ENCODE results near the gene LRRC72.
"Not testable (repeated sequence)": the region's sequence is repeated elsewhere in the genome, so short reads cannot be mapped to it uniquely, and the experiment has no call there.

Gene LRRC72

DNA sequence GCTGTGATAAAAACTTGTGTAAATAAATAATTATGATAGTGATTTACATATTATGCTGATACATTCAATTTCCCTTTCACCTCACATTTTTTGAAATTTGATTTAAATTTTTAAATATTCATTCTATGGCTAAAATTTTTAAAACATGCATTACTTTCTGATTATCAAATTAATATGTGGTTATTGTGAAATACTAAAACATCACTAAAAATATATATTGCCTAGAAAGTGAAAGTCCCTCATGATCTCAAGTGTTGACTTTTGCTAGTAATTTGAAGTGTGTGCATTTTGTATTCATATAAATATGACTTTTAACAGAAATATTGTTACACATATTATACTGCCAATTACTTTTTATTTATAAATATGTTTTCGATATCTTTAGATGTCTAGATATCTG, 3.1 kb downstream of the LRRC72 start:
- no peak for DNase-seq

DNA sequence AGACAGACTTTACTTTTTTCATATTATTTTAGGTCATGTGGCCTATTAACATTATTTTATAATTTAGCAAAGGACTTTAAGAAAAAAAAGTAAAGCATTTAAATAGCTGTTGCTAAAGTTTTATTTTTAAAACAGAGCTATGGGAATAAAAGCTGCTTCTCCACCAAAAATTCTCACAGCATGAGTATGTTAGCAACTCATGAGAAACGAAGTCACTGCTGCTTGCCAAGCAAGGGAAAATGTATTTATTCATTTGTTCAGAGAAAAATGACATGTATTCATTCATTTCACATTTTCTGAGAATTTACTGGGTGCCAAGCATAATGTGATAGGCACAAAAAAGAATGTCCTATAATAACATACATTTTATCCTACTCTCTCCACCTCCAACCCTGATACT, 5.1 kb downstream of the LRRC72 start:
- no peak for DNase-seq

DNA sequence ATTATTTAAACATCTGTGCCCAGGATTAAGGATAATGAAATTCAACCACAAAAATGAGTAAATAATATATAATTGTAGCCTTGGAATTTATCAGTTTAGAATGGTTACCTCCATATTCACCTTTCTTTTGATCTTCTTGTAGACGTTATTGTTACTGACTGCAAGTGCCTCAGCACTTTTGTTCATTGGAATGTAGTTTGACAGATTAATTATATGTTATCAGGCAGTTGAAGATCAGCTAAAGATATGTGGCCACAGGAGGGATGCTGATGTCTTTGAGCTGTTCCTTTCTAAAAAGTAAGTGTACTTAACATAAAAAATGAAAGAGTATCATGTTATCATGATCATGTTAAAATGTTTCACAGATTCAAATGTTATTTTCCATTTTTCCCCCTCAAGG, 5.6 kb downstream of the LRRC72 start:
- no peak for DNase-seq

DNA sequence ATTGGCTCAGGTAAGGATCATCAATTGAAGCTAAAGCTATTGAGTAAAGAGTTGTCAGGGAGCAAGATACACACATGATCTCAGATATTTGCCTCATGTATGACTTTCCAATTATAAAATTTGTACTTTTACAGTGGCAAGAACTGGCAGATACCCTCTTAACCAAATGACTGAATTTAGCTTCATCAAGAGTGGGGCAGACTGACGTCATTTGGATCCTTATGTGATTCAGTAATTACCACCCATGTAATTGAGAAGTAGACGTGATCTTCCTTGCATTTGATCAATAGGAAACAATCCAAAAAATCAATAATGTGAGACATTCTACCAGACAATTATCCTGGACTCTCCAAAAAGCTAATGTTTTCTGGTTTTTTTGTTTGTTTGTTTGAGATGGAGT, 8.9 kb downstream of the LRRC72 start:
- no peak for DNase-seq

DNA sequence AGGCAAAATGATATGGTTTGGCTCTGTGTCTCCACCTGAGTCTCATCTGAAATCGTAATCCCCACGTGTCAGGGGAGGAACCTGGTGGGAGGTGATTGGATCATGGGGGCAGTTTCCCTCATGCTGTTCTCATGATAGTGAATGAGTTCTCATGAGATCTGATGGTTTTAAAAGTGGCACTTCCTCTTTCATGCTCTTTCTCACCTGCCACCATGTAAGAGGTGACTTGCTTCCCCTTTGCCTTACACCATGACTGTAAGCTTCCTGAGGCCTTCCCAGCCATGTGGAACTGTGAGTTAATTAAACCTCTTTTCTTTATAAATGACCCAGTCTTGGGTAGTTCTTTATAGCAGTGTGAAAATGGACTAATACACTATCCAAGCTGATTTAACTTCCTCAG, 13.9 kb downstream of the LRRC72 start:
- not testable (repeated sequence) for DNase-seq

DNA sequence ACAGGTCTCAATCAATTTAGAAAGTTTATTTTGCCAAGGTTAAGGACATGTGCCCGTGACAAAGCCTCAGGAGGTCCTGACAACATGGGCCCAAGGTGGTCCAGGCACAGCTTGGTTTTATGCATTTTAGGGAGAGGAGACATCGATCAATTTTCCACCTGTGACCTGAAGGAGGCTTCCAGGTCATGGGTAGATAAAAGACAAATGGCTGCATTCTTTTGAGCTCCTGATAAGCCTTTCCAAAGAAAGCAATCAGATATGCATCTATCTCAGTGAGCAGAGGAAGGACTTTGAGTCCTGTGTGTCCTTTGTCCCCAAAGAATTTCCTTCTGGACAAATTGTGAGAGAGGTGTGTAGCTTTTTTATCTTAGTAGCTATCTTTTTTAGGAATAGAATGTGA, 15.8 kb downstream of the LRRC72 start:
- DNase-seq: no peak

DNA sequence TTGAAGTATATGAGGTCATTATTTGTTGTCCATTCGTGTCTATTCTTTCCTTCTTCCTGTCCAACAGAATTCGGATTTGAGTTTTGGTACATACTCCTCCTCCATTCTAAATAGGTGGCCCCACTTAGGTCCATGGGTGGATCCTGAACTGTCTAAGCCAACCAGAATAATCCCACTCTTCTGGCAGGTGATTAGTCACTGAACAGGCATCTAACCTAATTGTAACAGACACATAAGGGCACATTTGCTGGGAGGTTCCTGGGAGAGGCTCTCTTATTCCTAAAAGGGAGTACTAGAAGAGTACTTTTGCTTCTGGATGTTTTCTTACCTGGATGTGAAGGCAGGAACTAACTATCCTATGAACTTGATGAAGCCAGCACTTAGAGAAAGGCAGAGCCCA, 16.8 kb downstream of the LRRC72 start:
- DNase-seq: no peak

DNA sequence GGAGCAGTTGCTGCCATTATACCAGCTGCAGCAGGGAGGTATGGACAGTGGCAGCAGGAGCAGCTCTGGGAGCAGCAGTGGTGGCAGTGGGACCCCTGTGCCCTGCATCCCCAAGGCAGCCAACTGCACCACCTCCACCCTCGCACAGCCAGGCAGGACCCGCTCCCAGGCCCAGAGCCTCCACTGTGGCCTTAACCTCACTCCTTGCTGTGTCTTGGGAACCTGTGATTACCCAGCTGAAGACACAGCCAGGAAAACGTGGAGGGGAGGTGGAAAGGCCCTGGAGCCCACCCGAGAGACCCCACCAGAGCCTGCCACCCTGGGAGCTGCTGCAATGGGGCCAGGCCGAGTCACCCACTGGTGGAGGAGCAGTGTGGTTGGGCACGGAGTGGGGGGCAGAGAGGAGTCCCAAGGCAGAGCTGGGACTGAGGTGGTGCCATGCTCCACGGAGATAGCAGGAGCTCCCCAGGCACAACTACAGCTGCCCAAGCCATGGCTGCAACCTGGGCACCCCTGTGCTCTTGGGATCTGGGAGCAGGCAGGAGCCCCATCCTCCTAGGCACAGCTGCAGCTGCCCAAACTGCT, 20.4 kb downstream of the LRRC72 start:
- DNase-seq: no peak

DNA sequence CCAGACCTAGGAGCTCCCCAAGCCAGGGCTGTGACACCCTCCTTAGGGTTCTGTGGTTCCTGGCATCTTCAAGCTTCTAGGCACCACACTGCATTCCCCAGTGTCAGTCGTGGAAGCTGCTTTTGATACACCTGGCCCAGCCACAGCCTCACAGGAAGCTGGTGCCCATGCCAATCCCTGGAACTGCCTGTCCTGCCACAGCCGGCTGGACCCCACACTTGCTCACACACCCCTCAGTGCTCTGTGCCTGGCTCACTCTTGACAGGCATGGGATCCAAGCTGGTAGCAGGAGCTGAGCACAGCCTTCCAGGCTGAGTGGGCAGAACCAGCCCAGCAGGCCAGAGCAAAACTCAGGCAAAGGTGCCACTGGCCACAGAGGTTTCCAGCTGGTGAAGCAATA, 21.8 kb downstream of the LRRC72 start:
- no peak for DNase-seq

DNA sequence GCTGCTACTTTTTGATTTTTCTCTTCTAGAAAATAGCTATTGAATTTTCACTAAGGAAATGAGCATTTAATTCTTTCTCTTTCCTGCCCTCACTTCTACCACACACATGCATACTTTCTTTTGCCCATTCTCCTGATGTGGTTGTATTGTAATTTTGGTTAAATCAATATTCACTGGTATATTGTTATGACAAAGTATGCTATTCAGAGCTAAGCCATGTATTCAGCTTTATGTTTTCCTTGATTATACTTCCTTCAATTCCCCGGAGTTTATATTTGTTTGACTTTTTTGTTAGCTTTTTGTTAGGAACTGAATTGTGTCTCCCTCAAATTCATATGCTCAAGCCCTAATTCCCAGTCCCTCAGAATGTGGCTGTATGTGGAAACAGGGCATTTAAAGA, 24.0 kb downstream of the LRRC72 start:
- DNase-seq: no peak

DNA sequence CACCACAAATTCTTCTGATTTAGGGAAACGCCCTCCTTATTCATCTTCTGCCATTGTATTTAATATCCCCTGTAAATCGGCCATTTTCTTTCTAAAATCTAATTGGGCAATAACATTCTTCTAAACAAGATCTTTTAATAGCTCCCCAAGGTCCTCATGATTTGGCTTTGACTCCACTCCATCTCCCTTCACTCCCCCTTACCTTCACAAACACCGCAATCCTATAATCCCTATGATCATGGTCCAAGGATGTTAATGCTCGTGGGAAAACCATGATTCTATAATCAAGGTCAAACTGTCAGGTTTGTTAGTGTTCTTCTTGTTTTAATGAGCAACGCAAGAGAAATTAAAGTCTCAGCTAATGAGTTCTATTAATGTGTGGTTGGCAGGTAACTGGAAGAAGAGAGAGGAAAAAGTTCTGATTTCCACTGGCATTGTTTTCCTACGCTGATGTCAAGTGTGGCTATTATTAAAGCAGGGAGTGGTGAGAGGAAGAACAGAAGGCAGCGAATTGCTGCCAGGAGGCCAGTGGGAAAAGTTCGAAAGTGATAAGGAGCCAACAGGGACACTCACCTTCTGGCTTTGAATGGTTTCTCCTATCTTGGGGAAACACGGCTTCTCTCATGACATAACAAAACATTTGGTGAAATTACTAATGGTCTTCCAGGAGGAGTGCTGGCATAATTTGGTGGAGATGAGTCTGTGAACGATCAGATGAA, 28.1 kb downstream of the LRRC72 start:
- DNase-seq: no peak

DNA sequence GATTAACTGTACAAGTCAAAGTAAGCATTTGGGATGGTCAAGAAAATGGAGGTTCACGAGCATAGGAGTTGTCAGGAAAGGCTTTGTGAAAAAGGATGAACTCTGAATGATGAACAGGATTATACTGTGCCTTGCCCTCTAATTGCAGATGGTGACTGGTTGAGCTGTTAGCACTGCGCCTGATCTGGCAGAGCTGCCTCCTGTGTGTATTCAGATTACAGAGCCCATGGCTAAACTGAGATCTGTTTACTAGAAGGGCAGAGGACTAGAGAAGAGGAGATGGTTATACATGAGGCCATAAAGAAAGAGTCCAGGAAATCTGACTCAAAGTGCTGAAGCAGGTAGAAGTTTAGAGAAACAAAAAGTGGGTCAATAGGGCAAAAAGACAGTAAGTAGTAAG, 29.7 kb downstream of the LRRC72 start:
- DNase-seq: no peak

DNA sequence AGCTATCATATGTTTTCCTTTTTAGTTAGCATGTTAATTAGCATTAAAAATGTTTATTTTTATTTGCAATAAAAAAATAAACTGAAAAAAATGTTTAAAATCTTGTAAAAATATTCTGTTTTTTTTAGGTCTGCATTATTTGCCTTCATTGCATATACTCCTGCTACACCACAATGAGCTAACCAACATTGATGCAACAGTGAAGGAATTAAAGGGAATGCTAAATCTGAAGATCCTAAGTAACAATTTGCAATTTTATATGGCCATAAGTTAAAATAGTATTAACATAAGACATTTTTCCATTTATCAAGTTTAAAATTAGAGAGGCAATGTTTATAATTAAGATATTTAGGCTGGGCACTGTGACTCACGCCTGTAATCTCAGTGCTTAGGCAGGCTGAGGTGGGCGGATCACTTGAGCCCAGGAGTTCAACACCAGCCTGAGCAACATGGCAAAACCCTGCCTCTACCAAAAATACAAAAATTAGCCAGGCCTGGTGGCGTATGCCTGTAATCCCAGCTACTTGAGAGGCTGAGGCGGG, 32.2 kb downstream of the LRRC72 start:
- DNase-seq: no peak

DNA sequence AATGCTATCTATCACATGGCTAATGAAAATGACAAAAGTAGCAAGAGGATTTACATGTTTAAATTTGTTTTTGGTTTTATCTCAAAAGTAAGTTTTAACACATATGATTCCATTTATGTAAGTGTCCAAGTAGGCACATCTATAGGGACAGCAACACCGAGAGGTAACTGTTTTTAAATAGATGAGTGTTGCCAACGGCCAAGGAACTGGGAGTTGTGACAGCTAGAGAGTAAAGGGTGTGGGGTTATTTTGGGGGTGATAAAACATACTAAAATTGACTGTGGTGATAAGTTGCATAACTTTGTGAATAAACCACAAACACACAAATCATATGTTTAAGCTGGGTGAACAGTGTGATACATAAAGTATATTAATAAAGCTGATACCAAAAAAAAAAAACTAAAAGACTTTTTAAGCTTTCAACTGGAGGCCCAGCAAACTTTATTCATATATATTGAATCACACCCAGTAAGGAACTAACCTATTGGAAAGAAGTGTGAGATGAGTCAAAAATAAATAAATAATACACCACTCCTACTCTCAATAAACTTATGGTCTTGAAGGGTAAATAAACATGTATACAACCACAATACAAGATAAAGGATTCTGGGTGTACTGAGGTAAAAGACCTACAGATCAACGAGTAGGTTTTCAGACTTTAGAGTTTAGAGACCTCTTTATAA, 33.0 kb downstream of the LRRC72 start:
- no peak for DNase-seq

DNA sequence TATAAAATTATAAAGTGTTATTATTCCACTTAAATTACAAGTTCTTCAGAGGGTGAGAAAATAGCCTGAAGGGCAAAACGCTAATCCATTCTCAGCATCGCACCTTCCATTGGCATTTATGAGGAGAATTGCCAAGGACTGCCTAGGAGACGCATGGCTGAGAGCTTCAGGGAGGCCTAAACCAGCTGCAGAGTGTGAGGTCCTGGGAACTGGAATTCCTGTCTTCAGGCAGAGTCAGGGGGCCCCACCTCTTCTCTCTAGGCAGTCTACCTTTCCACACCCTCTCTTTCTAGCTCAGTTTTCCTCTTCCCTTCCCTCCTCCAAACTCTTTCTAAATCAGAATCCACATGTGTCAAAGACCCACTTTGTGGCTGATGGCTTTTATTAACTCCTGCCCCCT, 35.3 kb downstream of the LRRC72 start:
- no peak for DNase-seq

DNA sequence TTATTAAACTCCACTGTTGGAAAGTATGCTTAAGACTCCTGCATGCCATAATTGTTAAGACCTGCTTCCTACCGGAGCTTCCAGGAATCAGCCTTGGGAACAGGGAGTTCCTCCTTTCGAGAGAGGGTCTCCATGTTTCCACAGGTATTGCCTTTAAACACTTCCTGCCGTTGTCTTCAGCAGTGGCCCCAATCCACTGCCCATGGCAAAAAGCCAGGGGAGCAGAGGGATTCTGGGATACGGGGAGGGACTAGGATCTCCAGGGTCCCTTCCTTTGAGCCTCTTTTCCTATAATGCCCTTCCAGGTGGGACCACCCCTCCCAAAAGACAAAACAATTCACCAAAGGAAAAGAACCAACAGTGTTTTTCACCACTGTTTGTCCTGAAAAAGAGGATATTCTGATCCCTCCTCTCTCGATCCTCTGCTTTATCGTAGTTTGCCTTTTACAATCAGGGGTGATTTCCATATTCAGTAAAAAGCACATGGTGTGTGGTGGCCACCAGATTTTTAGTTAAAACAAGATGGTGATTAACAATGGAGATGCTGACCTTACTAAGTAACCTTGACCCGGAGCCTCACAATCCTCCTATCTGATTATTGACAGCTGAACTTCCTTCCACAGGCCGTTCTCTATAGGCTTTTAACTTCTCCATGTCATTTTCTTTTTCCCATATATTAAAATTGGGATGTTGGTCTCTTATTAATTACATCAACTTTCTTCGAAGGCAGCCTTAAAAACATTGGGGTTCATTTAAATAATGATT, 36.0 kb downstream of the LRRC72 start:
- no peak for DNase-seq

DNA sequence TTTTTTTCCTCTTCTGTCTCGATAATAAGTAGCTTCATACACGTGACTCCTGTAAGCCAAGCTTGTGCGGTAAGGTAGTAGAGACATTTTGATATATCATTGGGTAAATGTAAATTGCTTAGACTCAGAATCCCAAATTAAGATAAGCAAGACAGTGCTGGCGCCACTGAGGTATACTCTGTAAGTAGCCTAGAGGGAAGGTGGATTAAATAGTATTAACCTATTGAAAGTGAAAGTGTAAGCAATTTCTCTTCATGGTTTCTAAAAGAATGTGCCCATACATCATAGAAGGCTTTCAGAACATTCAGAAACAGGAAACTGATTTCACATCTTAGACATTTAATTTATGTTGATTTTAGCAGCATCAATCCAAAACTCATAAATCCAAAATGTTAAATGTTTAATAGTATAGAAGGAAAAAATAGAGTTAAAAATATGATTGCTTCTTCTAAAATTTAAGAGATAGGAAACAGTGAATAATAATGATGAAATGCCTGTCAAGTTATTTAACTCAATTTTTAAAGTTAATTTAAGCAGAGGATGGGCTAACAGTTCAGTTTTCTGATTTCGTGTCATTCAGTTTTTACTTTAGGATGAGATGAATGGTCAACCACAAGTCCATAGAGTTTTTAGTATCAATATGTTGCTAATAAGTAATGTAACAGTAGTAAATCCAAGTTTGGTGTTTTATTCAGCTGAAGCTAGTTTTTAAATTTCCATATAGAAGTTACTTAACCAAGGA, 36.8 kb downstream of the LRRC72 start:
- no peak for DNase-seq

DNA sequence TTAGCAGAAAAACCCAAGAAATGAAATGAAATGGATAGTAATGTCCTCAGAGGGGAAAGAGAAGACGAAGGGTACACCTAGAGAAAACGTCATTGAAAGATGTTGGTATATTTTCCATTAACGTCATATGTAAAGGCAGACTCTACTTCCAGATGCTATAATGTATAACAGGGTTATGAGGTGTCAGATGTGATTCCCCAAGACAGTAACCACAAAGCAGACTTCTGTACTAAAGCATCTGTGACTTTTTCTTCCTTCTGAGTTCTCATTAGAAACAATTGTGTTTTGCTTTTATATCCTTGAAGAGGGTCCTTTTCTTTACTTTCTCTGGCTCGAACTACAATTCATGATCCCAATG, 37.4 kb downstream of the LRRC72 start:
- DNase-seq: no peak

DNA sequence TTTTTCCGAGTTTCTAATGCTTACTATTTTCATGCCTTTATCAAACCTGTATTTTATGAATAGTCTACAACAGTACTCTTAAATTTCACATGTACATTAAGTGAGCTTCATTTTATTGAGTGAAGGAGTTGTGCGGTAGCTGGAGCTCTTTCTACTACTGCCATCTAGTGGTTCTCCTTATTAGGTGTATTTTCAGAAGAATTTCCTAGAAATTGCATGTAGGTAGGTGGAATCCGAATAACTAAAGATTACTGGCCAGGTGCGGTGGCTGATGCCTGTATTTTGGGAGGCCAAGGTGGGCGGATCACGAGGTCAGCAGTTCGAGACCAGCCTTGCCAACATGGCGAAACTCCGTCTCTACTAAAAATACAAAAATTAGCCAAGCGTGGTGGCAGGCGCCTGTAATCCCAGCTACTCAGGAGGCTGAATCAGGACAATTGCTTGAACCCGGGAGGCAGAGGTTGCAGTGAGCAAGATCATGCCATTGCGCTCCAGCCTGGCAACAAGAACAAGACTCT, 38.3 kb downstream of the LRRC72 start:
- DNase-seq: peak; percentile 50

DNA sequence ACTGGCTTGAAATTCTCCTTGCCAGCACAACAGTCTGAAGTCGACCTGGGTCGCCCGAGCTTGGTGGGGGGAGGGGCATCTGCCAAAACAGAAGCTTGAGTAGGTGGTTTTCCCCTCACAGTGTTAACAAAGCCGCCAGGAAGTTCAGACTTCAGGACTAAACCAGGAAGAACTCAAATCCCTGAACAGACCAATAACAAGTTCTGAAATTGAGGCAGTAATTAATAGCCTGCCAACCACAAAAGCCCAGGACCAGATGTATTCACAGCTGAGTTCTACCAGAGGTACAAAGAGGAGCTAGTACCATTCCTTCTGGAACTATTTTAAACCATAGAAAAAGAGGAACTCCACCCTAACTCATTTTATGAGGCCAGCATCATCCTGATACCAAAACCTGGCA, 45.3 kb downstream of the LRRC72 start:
- DNase-seq: no peak

DNA sequence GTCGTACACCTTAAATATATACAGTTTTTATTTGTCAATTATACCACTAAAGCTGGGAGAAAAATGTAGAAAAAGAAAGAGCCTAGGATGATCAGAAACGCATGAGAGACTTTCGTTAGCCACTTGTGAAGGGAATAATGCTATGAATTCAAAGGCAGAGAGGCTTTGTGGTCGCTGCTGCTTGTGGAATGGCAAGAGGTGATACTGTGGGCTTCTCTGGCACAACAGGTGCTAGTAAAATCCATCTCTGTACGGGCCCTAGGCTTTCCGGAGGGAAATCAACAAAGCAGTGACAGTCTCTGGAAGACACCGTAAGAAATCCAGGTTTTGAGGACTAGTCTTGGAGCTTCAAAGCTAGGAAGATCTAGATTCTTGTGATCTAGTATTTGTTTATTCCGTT, 52.6 kb downstream of the LRRC72 start:
- no peak for DNase-seq

DNA sequence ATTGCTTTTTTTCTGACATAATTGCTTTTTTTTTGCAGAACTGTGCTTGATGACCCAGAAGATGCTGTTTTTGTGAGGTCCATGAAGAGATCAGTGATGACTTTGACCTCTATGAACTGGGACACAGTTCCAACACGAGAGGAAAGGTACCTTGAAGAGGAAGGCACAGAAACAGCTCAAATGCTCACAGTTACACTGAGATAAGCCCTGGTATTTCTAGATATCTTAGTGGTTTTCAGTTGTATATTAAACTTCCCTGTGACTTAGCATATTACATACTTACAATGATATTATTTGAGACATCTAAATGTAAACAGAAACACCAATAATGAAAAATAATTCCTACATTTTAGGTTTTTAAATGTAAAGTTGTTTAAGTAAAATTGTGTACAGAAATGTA, 54.7 kb downstream of the LRRC72 start:
- DNase-seq: no peak

DNA sequence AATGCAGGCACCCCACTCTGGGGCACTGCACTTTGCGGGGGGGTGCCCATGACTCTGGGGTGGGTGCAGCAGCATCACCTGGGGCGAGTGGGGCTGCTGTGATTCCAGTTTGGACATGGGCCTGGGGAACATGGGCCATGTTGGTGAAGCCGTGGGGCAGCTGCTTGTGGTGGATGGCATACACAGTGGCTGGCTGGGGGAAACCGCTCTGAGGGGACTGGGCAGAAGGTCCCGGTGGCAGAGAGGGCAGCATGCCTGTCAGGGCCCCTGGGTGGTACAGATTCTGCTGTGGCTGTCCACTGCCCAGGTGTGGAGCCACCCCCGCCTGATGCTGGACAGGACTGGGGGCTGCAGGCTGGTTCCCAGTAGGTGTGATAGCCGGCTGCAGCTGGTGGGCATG, 57.2 kb downstream of the LRRC72 start:
- DNase-seq: no peak
